ENCODE data around the gene ATOH8.
A peak's percentile ranks its signal among the peaks of the same experiment; 100 is the strongest.

The ATOH8 gene

DNA sequence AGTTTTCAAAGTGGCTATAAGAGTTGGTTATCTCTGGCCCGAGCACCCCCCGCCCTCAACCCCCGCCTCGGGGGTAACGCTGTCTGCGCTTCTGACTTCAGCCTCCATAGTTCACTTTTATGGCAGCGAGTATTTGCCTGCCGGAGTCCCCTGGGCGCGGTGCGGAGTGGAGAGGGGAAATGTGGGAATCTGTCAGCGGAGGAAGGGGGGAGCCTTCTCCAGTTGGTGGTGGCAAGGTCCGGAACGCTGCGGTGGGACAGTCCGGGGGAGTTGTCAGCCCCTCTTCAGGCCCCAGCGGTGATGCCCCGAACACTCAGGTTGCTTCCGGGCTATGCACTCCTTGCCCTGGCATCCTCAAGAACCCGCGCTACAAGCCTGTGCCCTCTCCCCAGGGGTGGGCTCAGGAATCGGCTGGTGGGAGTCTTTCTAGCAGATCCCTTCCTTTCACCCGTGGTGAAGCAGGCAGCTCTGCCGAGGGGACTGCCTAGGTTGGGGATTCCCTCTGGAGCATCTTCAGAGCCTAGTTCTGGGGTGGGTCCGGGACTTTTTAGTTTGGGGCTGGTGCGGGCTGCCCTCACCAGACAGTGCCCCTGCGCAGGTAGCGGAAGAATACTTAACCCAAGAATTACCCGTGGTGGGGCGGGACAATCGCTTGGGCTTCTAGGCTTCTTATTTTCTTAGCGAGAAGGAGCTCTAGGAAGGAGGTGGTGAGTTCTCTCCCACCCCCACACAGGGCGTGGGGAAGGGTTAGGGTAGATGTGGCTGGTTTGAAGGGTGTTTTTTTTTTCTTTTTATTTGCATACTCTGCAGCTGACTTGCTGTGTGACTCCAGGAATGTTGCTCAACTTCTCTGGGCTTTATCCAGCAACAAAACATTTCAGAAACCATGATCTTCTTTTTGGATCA, 1.6 kb downstream of the ATOH8 start:
- peak in 1 of 3 experiments; percentile 18 for DNase-seq

DNA sequence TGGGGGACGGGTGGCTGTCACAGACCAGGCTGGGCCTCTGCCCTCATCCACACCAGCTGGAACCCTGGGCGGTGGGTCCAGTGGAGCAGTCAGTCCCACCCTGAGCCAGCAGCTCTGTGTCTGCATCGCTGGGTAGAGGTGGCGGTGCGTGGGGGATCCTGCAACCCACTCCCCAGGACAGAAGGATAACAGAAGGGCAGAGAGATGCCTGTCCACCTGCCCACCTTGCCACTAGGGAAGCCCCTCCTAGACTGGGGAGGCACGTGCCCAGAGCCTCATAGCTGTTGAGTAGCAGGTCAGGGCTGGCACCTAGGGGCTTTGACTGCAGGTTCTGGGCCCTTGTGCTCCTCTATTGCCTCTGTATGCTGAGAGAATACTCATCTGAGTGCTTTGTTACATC, 2.4 kb downstream of the ATOH8 start:
- DNase-seq: no peak

DNA sequence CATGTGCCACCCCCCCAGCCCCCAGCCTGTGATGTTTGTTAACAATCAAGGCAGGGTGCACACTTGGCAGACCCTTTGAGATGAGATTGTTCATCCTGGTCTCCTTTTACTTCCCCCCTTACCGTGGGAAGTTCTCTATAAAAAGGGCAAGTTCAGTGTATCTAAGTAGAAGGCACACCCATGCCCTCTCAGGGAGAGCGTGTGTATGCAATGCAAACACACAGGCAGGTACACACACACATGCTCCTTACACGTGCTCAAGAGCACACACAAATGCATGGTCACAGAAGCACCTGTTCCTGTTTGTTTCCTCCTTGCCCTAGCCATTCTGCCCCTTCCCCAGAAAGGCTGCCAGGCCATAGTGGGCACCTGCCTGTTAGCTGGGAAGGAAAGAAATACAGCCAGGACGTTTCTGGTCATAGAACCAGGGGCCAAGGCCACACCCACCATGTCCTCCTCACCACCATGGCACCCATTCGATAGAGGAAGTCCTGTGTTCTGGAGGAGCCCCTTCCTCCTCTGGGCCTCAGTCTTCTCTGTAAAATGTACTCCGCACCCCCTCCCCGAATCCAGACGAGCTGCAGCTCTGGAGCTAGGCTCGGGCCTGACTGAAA, 3.1 kb downstream of the ATOH8 start:
- DNase-seq: peak in 1 of 3 experiments; percentile 11

DNA sequence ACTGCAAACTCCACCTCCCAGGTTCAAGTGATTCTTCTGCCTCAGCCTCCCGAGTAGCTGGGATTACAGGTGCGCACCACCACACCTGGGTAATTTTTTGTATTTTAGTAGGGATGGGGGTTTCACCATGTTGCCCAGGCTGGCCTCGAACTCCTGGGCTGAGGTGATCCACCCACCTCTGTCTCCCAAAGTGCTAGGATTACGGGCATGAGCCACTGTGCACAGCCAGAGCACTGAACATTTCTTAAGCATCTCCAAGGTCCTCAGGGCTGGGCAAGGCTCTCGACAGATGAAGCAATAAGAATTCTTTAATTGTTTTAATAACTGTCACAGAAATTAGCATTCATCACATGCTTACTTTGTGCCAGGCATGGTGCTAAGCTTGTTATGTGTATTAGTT, 4.1 kb downstream of the ATOH8 start:
- DNase-seq: no peak

DNA sequence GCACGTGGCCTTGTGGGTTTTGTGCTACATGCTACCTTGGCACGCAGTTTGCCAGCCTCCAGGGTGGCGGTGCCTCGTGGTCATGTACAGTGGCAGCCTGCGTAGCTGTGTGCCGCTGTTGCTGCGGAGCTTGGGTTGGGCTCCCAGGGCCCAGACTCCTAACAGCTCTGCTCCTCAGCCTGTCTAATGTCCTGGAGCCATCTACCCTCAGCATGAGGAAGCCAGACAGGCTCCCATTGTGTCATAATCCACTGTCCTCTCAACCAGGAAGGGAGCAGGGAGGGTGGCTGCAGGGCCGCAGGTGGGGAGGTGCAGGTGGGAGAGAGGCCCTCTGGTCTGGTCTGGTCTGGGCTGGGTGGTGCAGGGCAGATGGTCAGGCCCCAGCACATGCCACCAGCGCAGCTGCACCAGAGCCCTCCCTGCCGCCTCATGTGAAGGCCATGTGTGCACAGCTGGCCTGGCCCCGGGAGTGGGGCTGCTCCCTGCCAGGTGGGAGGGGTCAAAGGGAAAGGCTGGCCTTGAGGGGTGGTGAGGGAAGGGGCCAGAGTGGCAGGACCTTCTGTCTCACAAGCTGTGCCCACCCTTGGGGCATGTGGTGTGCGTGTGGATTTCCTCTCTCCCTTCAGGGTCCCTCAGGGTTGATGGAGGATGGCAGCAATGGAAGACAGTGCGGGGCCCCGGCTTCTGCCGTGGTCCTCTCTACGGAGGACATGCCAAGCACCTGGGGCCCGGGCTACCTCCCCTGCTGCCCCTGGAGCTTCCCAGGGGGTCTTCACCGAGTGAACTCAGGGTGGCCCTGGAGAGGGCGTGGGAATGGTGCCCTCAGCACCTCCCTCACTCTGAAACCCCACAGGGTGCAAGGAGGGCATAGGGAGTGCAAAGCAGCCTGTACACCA, 4.8 kb downstream of the ATOH8 start:
- DNase-seq: peak in 2 of 3 experiments; percentile 23 to 50

DNA sequence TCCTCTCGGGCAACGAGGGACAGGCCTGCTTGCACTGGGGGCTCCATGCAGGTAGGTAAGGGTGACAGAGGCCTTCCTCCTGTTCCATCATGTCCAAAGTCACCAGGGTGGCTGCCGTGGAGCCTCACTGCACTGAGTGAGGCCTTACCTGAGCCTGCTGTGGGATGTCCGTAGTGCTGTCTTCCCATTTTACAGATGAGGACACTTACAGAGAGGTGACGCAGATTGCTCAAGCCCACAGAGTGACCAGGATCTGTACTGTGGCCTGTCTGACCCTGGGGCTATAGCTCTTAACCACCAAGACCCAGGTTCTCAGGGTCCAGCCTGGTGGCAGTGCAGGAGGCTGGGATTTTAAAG, 5.4 kb downstream of the ATOH8 start:
- no peak for DNase-seq

DNA sequence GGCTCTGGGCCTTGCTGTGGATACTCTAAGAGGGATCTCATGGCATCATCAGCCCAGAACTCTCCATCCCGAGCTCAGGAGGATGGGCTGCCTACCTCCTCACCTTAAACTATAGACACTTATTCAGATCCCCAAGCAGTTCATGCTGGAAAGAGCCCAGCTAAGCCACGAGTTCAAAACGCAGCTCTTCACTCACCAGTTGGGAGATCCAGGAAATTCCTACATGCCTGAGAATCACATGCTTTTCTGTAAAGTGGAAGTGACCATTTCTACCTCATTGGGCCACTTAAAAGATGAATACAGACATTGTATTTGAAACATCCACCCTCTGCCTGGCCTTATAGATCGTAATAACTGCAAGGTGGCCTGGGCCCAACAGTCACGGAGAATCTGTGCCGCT, 6.6 kb downstream of the ATOH8 start:
- no peak for DNase-seq

DNA sequence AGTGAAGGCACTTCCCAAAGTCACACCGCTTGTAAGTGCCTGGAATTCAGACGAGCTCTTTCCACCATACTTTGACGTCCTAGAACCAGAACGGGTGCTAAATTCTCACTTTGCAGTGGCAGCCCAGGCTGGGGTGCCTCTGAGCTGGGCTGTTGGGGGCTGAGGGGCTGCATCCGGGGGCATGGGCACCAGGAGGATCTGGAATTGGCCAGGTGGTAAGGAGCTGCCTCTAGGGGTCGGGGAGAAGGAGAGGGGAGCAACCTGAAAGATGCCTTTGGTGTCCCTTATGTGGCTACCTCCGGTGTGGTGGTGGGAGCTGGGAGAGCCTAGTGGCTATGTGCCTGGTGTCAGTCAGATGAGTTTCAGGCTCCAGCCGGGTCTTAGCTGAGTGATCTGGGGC, 7.1 kb downstream of the ATOH8 start:
- no peak for DNase-seq

DNA sequence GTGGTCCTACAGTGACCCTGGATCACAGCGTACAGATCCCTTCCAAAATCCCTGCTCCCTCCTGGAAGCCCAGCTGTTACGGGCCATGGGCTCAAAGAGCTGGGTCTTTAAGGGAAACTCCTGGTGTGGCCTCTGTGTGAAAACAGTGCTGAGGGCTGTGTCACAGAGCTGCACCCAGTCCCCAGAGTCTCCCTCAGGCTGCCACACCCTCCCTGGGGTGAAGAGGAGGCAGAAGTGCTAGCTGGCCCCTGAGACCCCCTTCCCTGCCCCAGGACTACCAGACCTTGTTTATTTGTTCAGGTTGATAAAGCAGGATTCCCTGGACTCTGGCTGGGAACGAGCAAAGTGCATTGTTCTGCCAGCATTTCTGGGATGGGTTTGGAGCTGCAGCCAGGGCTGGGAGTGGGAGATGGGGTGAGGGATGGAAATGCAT, 7.7 kb downstream of the ATOH8 start:
- no peak for DNase-seq

DNA sequence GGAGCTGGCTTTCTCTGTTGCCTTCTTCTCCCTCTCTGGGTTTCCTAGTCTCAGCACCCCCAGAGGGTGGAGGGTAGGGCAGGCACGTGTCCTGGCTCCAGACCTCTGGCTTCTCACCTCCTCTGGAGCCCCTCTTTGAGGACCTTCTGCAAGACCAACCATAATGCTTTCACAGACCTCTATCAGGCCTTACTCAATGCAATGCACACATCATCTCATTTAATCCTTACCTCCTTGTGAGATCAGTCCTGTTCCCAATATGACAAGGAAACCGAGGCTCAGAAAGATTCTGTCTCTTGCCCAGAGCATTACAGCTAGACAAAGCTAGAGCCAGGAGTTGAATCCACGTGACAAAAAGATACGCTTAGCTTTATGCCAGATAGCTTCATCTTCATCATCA, 8.2 kb downstream of the ATOH8 start:
- DNase-seq: no peak

DNA sequence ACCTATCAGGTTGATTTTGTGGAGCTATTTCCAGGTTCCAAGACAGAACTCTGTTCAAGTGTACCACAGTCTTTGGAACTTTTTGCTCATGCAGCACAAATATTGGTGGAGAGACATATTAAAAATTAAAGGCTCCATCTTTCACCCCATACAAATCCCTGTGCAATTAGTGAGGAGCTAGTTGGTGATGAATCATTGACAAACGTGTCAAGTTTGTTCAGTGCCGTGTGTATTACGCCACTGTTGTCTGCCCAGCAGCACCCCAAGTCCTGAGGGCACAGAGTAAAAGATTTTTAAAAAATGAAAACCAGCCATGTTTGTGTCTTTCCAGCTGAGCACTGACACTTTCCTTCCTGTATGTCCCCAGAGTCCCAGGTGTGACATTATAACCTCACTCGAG, 9.3 kb downstream of the ATOH8 start:
- no peak for DNase-seq

DNA sequence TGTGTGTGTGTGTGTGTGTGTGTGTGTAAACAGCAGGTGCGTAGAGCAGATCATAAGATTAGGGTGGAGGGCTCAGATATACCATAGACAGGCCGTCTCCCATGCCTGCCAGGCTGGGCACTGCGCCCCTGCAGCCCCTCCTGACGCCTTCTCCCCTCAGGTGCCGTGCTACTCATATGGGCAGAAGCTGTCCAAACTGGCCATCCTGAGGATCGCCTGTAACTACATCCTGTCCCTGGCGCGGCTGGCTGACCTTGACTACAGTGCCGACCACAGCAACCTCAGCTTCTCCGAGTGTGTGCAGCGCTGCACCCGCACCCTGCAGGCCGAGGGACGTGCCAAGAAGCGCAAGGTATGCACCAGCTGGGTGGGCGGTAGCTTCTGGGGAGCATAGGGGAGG, 10.0 kb downstream of the ATOH8 start:
- DNase-seq: no peak

DNA sequence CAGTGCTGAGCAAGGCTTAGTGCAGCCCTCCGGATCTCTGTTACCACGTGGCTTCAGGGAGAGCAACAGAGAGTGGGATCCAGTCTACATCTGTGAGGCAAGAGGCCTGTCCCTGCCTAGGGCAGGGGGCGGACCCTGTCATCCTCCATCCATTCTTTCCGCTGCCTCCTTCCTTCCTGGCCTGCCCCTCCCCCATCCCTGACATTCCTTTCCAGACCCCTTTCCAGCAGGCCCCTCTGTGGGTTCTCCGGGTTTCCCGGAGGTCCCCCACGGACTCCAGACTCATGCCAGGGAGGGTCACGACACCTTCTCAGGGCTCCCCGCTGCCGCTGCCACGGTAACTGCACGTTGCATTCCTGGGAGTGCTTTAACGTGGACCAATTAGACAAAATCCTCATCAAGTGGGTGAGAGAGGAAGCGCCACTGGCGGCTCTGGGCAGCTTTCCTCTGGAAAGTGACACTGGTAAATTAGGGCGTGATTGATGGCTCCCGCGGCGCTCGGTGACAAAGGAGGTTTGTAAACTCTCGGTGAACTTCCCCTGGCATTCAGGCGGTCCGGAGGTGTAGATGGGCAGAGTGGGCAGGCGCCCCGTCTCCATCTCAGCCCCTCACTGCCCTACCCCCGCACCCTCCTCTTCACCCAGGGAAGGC, 11.4 kb downstream of the ATOH8 start:
- peak; percentile 58 to 93 (median 82) for DNase-seq

DNA sequence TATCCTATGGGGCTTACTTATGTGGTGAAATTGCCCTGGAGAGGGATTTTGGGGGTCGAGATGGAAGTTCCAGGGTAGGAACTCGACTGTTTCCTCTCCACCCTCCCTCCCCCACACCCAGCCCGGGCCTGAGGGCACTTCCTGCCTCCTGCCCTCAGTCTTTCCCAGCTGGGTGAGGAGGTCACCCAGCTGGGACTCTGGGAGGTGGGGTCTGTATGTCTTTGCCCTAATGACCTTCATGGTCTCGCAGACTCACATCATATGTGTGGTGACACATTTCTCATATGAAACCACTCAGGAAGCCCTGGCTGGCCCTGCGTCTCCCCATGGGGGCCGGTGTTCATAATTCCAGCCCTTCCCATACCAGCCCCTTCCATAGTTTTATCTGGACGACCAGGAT, 12.4 kb downstream of the ATOH8 start:
- no peak for DNase-seq

DNA sequence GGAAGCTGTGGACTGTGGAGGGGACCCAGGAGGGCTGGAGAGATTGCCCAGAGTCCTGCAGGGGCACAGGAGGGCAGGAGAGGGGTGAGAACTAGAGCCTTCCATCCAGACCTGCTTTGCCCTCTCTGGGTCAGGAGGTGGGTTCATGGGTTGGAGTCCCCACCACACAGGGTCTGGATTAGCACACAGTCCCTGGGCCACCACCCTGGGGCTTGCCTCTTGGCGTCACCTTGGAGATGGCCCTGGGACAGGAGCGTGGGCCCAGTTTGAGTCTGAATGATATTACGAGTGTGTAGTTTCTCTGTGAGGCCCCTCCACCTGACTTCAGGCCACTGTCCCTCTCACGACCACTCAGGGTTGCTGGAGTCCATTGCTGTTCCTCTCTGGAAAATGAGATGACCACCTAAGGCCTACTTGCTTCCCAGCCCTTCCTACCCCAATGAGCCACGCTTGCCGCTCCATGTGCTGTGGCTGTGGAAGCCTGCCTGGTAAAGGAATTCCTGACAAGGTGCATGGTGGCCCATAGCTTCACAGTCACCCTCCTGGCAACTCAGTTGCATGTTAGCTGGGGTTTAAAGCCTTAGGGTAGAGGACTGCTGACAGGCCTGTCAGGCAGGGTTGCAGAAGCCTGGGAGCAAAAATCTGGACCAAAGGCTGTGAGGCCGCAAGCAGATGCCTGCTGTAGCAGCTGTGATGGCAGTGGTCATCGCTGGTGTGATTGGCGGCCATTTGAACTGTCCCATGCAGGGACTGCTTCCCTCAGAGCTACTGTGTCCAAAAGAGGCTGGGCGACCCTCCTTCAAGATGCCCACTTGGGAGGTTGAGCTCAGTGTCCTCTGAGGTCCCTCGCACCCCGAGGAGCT, 14.2 kb downstream of the ATOH8 start:
- DNase-seq: no peak

DNA sequence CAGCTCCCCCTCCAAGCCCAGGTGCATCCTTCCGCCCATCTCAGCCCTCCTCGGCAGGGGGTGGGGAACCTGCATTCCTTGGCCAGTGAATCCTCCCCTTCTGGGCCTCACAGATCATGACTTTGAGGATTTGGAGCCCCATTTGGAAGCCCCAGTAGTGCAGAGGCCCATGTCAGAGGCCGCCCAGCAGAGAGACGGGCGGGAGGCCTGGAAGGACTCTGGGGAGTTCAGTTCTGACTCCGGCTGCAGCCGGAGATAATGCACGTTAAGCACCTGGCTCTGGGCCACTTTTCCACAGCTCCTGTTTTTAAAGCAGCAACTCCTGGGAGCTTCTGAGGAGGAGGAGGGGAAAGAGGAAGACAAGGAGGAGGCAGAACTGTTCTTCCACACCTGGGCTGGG, 14.9 kb downstream of the ATOH8 start:
- peak; percentile 27 to 81 (median 40) for DNase-seq

DNA sequence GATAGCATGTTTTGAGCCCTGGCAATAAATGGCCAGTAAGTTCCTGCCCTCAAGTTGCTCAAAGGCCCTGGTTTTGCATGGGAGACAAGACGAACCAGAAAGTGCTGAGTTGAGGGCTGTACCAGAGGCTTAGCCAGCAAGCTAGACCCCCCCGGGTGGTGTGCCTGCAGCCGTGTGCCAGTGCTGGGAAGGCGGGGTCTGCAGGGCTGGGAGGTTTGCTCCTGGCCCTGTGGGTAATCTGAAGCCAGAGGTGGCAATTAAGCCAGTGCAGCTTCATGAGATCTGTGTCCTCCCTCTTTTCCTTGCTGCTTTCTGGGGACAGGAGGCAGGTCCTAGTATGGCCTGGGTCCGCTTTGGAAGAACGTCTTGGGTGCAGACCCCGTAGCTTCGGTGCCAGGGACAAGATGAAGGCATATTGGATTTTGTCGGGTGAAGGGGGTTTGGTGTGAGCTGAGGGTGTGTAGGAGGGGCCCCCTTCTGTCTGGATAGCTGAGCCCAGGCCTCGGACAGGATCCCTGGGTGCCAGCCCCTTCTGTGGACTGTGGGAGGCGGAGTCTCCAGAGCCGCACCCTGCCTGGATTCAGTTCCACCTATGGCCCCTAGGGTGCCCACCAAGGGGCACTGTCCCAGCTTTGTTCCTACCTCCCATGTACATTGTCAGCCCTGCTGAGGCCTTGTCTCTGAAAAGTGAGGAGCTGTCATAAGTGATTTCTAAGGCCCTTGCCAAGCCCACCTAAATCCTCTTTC, 15.6 kb downstream of the ATOH8 start:
- peak; percentile 23 to 67 (median 47) for DNase-seq

DNA sequence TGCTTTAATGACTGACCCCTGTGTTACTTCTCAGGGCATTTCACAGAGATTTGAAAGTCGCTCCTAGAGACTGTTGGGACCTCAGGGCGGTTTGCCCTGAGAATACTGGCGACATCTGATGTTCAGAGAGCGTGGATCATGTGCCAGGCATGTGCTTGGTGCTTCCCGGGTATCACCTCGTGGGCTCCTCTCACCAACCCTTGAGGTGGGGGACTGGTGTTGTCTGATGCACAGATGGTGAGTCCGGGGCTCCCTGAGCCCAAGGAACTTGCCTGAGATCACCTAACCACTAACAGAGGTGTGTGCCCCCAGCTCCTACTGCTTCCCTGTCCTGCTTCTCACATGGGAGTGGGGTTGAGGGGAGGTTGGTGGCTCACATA, 16.2 kb downstream of the ATOH8 start:
- no peak for DNase-seq

DNA sequence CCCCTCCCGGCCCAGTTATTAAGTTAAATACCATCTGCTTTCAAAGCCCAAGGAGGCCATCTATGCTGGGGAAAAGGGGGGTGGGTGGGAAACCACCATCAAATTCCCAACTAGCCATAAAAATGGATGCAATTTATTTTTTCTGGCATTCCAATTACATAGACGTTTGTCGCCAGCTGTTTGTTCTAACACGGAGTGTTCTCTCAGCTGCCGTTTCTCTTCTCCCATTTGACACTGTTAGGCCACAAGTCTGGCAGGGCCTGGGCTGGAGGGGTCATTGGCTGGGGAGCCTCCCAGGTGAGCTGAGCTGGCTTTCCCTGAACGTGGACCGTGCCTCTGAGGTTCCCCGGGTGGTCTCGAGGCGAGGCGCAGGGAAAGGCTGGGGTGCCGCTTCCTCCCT, 16.6 kb downstream of the ATOH8 start:
- no peak for DNase-seq

DNA sequence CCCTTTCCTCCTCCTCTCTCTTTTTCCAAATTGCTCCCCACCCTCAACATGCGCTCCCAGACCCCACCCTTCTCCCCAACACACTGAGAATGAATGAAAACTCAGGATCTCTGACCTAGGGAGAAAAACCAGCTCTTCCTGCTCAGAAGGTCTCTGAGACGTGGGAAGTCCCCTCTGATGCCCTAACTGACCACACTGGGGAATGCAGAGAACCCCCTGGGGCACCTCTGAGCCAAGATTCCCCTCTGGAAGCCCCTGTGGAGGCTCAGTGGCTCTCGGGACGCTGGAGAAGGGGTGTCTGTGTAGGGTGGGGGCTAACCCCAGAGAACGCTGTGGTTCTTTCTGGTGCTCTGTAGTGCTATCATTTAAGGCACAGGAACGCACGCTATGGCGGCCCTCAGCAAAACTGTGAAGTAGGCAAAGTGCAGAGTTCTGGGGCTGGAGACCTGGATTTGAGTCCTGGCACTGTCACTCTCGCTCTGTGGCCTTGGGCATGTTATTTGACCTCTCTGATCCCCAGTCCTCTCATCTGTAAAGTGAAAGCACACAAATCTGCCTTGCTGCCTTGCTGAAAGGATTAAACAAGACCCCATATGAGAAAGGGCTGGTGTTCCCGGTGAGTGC, 17.1 kb downstream of the ATOH8 start:
- DNase-seq: no peak

DNA sequence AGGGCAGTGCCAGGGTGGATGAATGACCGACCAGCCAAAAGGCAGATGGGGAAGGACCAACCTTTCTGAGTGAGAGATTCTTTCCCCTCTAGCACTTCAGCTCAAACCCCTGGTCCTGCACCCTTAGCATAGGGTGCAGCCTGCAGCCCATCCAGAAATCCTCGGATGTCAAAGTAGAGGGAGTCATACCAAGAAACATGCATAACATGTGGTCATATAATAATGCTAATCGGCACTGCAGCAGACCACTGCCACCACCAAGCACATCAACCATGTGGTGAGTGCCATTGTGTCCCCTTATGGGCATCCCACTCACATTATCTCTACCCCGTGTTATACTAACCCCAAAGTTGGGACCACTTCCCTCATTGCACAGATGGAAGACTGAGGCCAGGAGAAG, 17.7 kb downstream of the ATOH8 start:
- DNase-seq: no peak

All from NCI-H1417 (cell line).